IMR-90 (cell line): ENCODE data around the gene CGB7.

Experiments used
- CTCF ChIP-seq: conservative IDR thresholded peaks from 2 replicates; pipeline ENCODE4 v1.5.1; 2012; ENCODE audit warnings: mild to moderate bottlenecking, low read depth, low read length, improper control_type of control experiment
- POLR2A ChIP-seq: IDR thresholded peaks from 2 replicates; pipeline ENCODE4 v1.6.1; 2012; ENCODE audit warnings: mild to moderate bottlenecking, low read depth, low read length
- RCOR1 ChIP-seq: IDR thresholded peaks from 2 replicates; pipeline ENCODE4 v1.6.1; 2012; ENCODE audit warnings: mild to moderate bottlenecking, low read length, improper control_type of control experiment; ENCODE audit not compliant: insufficient replicate concordance
- SMC3 ChIP-seq: fragments of 150-350 bp; IDR thresholded peaks from 2 replicates; pipeline ENCODE4 v1.6.1; 2016; ENCODE audit warnings: low read depth, mild to moderate bottlenecking, antibody characterized with exemption, low read length, moderate library complexity
- USF2 ChIP-seq: fragments of 150-350 bp; IDR thresholded peaks from 2 replicates; pipeline ENCODE4 v1.6.1; 2017; ENCODE audit warnings: mild to moderate bottlenecking, antibody characterized with exemption, low read length, low read depth

- TF ChIP-seq CTCF: no peak
- TF ChIP-seq POLR2A: no peak
- TF ChIP-seq SMC3: no peak
- no peak for TF ChIP-seq USF2
- TF ChIP-seq RCOR1: no peak
Measured at GRCh38 chr19:49010453-49010852, 47.1 kb downstream of the CGB7 start.
